ENCODE data around the gene PTPRT.

Gene PTPRT

DNA sequence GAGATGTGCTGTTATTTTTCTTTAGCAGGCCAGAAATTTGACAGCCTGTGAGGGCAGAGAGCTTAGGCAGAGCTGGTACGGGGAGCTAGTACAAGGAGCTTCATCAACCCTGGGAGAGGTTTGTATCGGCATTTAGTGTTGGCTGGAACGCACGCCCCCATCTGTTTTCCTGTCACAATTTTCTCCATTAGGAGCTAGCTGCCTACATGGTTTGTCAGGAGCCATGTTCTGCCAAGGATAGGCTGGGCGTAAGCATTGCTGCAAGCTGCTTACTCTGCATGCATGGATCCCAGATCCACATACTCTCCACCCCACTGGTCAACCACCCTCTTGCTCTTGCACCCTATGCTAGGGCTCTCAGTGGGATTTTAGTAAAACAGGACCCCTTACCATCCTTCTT lies 1122.5 kb downstream of the PTPRT start:
- TF ChIP-seq EZH2phosphoT487 (conservative IDR thresholded peaks at IDR 0.05; ENCODE audit: low read length) = no peak
- TF ChIP-seq, protein P1, sequence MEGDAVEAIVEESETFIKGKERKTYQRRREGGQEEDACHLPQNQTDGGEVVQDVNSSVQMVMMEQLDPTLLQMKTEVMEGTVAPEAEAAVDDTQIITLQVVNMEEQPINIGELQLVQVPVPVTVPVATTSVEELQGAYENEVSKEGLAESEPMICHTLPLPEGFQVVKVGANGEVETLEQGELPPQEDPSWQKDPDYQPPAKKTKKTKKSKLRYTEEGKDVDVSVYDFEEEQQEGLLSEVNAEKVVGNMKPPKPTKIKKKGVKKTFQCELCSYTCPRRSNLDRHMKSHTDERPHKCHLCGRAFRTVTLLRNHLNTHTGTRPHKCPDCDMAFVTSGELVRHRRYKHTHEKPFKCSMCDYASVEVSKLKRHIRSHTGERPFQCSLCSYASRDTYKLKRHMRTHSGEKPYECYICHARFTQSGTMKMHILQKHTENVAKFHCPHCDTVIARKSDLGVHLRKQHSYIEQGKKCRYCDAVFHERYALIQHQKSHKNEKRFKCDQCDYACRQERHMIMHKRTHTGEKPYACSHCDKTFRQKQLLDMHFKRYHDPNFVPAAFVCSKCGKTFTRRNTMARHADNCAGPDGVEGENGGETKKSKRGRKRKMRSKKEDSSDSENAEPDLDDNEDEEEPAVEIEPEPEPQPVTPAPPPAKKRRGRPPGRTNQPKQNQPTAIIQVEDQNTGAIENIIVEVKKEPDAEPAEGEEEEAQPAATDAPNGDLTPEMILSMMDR (IDR thresholded peaks at IDR 0.05; ENCODE audit: insufficient read depth, low read length, poor library complexity, severe bottlenecking) = no peak

DNA sequence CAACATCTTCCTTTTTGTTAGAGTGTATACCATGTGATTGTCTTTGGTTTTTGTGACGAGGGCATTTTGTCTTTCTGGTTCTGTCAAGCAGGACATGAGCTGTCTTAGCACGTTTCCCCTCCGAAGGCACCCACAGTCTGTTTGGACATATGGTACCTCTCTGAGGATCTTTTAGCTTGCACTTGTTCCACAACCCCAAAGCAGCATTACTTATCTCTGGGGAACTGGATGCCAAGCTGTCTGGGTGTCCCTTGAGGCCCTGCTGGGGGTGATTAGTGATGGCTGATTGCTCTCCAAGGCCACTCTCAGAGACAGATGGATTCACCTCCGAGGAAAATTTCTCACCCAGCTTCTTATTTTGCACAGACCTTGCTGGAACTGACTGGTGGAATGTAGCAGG lies 1126.6 kb downstream of the PTPRT start:
- no peaks in the 10 kb centered on the region for H3K9me3 ChIP-seq (ENCODE audit: insufficient read depth, low read length)

More for the DNA sequence above, 1122.5 kb downstream of the PTPRT start:
- Histone ChIP-seq H3F3A (ENCODE audit: insufficient read depth) (no peaks in the 10 kb centered on the region), H3K27ac (ENCODE audit: low read depth, low read length) (no peak overlapping the region), H2AFZ (ENCODE audit: low read depth, low read length, severe bottlenecking) (no peak overlapping the region), H3K36me3 (ENCODE audit: low read length) (no peaks in the 10 kb centered on the region), H3K4me2 (ENCODE audit: low read depth, low read length, poor library complexity, severe bottlenecking) (no peak overlapping the region), H3K4me3 (ENCODE audit: insufficient read depth, low read length, poor library complexity, severe bottlenecking) (no peak overlapping the region), H3K9ac (ENCODE audit: low read length) (no peak overlapping the region), H3K27me3 (ENCODE audit: low read length) (no peaks in the 10 kb centered on the region), H3K9me3 (ENCODE audit: insufficient read depth, low read length) (no peaks in the 10 kb centered on the region), H3K79me2 (ENCODE audit: insufficient read depth, low read length) (no peaks in the 10 kb centered on the region), H4K20me1 (ENCODE audit: low read depth, low read length) (no peaks in the 10 kb centered on the region), H3K9me2 (replicated peaks; ENCODE audit: insufficient read depth, low read length) (no peaks in the 10 kb centered on the region)

DNA sequence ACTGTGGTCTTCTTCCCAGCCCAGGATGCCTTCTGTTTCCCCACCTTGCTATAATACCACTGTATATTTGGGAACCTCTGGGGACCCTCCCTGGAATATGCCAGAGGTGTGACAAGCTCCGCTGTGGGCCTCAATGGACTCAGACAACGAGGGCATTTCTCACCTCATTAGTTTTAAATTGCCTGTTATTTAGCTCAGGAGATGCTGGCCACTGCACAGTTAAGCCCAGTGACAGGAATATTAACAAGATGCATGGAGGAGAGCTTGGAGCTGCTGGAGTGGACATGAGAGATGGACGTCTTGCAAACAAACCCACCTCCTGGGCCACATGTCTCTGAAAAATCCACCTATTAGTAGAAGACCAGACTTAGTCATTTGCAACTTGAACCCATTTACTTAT lies 1136.4 kb downstream of the PTPRT start:
- H3K27ac ChIP-seq (ENCODE audit: low read depth, low read length) = no peak overlapping the region

More for the DNA sequence above, 1126.6 kb downstream of the PTPRT start:
- H3K4me3 ChIP-seq (ENCODE audit: insufficient read depth, low read length, poor library complexity, severe bottlenecking) = no peak overlapping the region
- no peaks in the 10 kb centered on the region for H3K36me3 ChIP-seq (ENCODE audit: low read length)
- TF ChIP-seq, protein P1 (IDR thresholded peaks at IDR 0.05; ENCODE audit: insufficient read depth, low read length, poor library complexity, severe bottlenecking) = no peak
- TF ChIP-seq EZH2phosphoT487 (conservative IDR thresholded peaks at IDR 0.05; ENCODE audit: low read length) = no peak
- H3K9ac ChIP-seq (ENCODE audit: low read length) = no peak overlapping the region
- H3K27ac ChIP-seq (ENCODE audit: low read depth, low read length) = no peak overlapping the region
- no peaks in the 10 kb centered on the region for H3F3A ChIP-seq (ENCODE audit: insufficient read depth)
- no peak overlapping the region for H2AFZ ChIP-seq (ENCODE audit: low read depth, low read length, severe bottlenecking)
- no peaks in the 10 kb centered on the region for H3K9me2 ChIP-seq (replicated peaks; ENCODE audit: insufficient read depth, low read length)
- no peaks in the 10 kb centered on the region for H3K27me3 ChIP-seq (ENCODE audit: low read length)
- H3K79me2 ChIP-seq (ENCODE audit: insufficient read depth, low read length) = no peaks in the 10 kb centered on the region
- H4K20me1 ChIP-seq (ENCODE audit: low read depth, low read length) = no peaks in the 10 kb centered on the region
- H3K4me2 ChIP-seq (ENCODE audit: low read depth, low read length, poor library complexity, severe bottlenecking) = no peak overlapping the region

More for the DNA sequence above, 1136.4 kb downstream of the PTPRT start:
- no peaks in the 10 kb centered on the region for H3K27me3 ChIP-seq (ENCODE audit: low read length)
- no peak overlapping the region for H3K4me2 ChIP-seq (ENCODE audit: low read depth, low read length, poor library complexity, severe bottlenecking)
- no peak overlapping the region for H3K4me3 ChIP-seq (ENCODE audit: insufficient read depth, low read length, poor library complexity, severe bottlenecking)
- H3K79me2 ChIP-seq (ENCODE audit: insufficient read depth, low read length) = no peaks in the 10 kb centered on the region
- H4K20me1 ChIP-seq (ENCODE audit: low read depth, low read length) = no peaks in the 10 kb centered on the region
- no peak overlapping the region for H2AFZ ChIP-seq (ENCODE audit: low read depth, low read length, severe bottlenecking)
- no peaks in the 10 kb centered on the region for H3K36me3 ChIP-seq (ENCODE audit: low read length)
- no peaks in the 10 kb centered on the region for H3F3A ChIP-seq (ENCODE audit: insufficient read depth)
- no peak overlapping the region for H3K9ac ChIP-seq (ENCODE audit: low read length)
- H3K9me2 ChIP-seq (replicated peaks; ENCODE audit: insufficient read depth, low read length) = no peaks in the 10 kb centered on the region
- TF ChIP-seq, protein P1 (IDR thresholded peaks at IDR 0.05; ENCODE audit: insufficient read depth, low read length, poor library complexity, severe bottlenecking) = no peak
- TF ChIP-seq EZH2phosphoT487 (conservative IDR thresholded peaks at IDR 0.05; ENCODE audit: low read length) = no peak
- H3K9me3 ChIP-seq (ENCODE audit: insufficient read depth, low read length) = no peaks in the 10 kb centered on the region

Data from SU-DHL-6 (cell line).